GM19328 (cell line): Measurements from ENCODE around the gene CNGA3.
A peak's percentile ranks its signal among the peaks of the same experiment; 100 is the strongest.
"Not testable (repeated sequence)": the region's sequence is repeated elsewhere in the genome, so short reads cannot be mapped to it uniquely, and the experiment has no call there.

Source experiments
- ATAC-seq: cut with Tn5 transposase; IDR thresholded peaks from one replicate; pipeline ENCODE4 v1.9.1; 2021; ENCODE audit warnings: mild to moderate bottlenecking, moderate library complexity; ENCODE audit not compliant: unreplicated experiment

Gene CNGA3

DNA sequence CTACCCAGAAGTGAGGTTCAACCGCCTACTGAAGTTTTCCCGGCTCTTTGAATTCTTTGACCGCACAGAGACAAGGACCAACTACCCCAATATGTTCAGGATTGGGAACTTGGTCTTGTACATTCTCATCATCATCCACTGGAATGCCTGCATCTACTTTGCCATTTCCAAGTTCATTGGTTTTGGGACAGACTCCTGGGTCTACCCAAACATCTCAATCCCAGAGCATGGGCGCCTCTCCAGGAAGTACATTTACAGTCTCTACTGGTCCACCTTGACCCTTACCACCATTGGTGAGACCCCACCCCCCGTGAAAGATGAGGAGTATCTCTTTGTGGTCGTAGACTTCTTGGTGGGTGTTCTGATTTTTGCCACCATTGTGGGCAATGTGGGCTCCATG is 49.7 kb downstream of the CNGA3 start:
- ATAC-seq = no peak

- ATAC-seq = no peak
Measured at GRCh38 chr2:98396745-98397355, 50.6 kb downstream of the CNGA3 start.

DNA sequence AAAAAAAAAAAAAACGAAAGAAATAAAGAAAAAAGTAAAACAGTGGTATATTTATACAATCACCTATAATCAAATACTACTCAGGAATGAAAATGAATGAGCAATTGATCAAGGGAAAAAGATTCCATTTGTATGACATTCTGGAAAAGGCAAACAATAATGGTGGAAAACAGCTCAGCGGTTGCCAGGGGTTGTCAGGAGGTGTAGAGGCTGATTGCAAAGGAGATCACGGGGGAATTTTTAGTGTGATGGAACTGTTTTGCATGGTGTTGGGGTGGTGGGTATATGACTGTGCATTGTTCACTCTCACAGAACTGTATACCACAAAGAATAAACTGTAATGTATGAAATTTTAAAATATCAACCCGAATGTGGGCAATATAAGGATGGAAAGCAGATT is 52.9 kb downstream of the CNGA3 start:
- no peak for ATAC-seq

DNA sequence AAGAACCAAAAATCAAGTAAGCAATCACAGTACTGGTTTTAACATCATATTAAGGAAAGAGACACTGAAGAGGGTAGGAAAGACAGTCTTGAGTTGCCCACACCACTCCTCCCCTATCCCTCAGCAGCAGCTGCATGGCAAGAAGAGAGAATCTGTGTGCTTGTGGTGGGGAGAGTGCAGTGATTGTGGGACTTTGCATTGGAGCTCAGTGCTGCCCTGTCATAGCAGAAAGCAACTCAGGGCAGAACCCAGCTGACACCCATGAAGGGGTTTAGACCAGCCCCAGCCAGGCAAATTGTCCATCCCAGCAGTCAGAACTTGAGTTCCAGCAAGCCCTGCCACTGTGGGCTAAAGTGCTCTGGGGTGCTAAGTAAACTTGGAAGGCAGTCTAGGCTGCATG is 57.6 kb downstream of the CNGA3 start:
- no peak for ATAC-seq

GRCh38 chr2:98404556-98405250 is 58.4 kb downstream of the CNGA3 start:
- ATAC-seq = no peak

GRCh38 chr2:98405301-98405700 is 59.0 kb downstream of the CNGA3 start:
- no peak for ATAC-seq

GRCh38 chr2:98408155-98408554 is 61.9 kb downstream of the CNGA3 start:
- no peak for ATAC-seq

DNA sequence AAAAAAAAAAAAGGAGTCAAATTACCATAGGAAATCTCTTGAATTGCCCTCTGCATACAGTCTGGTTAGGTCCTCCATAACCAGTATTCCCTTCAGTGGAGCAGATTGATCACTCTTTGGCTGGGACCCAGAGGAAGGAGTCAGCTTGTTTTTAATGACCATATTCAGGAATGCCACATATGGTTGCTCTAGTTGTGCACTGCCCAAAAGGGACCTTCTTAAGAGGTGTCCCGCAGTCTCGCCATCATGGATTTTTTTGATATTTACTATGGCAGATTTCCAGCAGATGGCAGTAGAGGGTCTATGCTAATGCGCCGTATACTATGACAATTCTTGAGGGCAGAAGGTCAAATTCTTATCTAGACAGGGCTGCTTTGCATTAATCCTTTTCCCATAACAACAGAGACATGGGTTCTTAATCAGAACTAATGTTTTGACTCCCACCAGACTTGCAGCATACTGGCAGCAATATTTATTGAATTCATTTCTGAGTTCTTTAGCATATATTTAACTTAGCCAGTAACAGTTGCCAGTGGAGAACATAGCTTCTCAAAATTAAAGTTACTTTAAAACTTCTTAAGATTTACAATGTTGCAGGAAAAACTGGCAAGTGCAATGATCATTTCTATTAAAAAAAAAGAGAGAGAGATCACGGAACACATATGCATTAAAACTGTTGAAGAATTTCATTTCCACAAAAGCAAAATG is 66.6 kb downstream of the CNGA3 start:
- ATAC-seq = peak; percentile 55

DNA sequence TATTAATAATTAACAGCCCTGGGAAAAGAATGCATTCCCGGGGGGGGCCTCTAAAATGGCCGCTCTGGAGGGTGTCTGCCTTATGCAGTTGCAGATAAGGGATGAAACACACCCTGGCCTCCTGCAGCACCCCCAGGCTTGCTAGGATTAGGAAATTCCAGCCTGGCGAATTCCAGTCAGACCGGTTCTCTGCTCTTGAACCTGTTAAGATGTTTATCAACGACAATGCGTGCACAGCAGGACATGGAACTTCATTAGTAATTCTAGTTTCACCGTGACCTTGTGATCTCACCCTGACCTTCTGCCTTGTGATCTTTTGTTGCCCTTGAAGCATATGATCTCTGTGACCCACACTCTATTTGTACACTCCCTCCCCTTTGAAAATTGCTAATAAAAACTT is 68.0 kb downstream of the CNGA3 start:
- not testable (repeated sequence) for ATAC-seq

GRCh38 chr2:98415719-98416248 is 69.5 kb downstream of the CNGA3 start:
- ATAC-seq = not testable (repeated sequence)

GRCh38 chr2:98416383-98417159 is 70.3 kb downstream of the CNGA3 start:
- no peak for ATAC-seq

DNA sequence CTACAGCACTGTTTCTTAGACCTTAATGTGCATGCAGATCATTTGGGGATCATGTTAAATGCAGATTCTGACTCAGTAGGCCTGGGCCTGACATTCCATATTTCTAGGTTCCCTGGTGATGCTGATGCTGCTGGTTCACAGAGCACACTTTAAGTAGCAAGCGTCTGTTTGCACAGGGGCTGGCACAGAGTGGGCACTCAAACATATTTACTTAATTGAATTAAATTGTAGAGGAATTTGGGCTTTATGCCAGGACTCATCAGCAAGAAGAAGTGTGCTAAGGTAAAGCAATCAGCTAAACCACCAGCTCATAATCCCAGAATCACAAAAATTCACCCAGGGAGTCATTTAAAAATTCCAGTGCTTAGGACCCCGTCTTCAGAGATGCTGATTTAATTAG is 73.3 kb downstream of the CNGA3 start:
- ATAC-seq = no peak

- ATAC-seq = no peak
Measured at GRCh38 chr2:98419977-98420725, 73.9 kb downstream of the CNGA3 start.

DNA sequence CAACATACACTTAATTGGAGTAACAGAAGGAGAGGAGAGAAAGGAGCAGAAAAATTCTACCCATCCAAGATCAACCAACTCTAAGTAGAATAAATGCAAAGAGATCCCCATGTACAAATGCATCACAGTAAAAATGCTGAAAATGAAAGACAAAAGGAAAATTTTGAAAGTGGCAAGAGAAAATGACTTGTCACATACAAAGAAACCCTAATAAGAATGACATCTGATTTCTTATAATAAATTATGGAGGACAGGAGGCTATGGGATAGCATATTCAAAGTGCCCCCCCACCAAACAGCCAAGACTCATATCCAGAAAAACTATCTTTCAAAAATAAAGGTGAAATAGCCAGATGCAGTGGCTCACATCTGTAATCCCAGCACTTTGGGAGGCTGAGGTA is 76.2 kb downstream of the CNGA3 start:
- no peak for ATAC-seq

DNA sequence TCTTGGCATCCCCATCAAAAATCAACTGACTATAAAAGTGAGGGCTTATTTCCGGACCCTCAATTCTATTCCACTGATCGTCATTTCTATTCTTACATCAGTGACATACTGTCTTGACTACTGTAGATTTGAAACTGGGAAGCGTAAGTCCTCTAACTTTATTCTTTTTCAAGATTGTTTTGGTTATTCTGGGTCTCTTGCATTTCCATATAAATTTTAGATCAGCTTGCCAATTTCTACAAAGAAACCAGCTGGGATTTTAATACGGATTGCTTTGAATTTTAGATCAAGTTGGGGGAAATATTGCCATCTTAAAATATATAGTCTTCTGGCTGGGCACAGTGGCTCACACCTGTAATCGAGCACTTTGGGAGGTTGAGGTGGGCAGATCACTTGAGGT is 80.5 kb downstream of the CNGA3 start:
- ATAC-seq = no peak

DNA sequence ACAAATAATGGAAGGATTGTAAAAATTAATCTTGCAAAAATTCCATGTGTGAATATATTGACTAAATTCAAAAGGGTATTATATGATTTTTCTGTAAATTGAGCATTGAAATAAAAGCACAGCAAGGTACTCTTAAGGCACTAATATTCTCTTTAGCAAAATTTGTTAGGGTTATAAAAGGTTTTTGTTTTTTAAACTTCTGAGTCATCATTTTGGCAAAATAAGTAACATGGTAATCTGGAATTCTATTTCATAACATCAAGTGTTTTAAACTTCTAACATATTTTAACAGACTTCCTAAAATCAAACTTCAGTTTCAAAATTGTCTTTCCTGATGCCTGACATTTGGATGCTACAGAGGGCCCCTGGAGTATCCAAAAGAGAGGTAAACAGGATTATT is 85.9 kb downstream of the CNGA3 start:
- no peak for ATAC-seq

DNA sequence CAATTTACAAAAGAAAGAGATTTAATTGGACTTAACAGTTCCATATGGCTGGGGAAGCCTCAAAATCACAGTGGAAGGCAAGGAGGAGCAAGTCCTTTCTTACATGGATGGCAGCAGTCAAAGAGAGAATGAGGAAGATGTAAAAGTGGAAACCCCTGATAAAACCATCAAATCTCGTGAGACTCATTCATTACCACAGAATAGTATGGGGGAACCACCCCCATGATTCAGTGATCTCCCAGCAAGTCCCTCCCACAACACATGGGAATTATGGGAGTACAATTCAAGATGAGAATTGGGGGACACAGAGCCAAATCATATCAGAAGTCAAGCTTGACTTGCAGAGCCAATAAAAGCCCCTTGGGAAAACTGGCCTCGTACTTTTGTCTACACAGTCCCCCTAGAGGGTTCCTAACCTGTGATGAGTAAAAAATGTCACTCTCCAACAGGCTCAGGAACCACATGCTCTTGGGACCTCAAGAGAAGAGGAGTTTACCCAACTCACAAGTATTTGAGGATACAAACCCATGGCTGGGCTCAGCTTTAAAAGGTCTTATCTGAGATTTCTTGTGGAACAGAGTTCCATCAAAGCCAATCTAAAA is 87.2 kb downstream of the CNGA3 start:
- no peak for ATAC-seq

DNA sequence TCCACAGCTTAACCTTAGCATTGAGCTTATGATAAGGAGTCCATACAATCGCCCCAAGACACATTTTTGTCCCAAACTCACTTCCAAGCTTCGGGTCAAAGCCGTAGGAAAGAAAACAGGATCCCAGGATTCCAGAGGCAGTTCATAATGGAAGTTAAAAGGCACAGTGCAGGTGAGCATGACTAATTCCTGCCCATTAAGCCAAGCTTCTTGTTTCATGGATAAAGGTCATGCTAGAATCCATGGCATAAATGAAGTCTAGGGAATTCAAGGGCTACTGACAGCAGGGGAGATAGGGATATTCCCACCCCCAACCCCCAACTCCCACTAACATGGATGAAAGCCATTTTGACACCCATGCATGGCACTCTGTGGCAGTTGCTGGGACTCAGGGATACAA is 88.2 kb downstream of the CNGA3 start:
- no peak for ATAC-seq

DNA sequence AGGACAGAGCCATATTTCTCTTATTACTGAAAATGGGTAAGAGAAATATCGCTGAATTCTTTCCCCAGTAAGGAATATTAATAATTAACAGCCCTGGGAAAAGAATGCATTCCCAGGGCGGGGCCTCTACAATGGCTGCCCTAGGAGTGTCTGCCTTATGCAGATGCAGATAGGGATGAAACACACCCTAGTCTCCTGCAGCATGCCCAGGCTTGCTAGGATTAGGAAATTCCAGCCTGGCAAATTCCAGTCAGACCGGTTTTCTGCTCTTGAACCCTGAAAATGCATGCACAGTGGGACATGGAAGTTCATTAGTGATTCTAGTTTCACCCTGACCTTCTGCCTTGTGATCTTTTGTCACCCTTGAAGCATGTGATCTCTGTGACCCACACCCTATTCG is 89.4 kb downstream of the CNGA3 start:
- ATAC-seq = not testable (repeated sequence)

DNA sequence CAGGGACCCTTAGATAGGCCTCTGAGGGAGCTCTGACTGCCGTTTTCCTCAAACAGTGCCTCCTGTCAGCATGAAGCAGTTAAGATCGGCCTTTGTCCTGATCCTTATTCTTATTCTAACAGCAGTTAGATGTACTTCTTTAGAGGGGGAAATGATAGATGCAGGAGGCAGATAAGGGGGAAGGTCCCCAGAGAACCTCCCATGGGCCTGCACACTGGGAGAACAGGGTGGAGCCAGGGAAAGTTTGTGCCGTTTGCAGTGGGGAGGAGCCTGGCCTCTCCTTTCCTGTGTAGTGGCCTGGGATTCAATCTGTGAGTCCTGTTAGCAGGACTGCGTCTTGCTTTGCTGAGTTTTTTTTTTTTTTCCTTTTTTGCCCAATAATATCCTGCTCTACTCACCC is 90.5 kb downstream of the CNGA3 start:
- ATAC-seq = no peak
